ENCODE data around the gene CD177. TPM values are rescaled to one million over a fixed set of nuclear protein-coding genes. Genes with fewer than 3 reads are reported as not detected.
"Not testable (repeated sequence)": the region's sequence is repeated elsewhere in the genome, so short reads cannot be mapped to it uniquely, and the experiment has no call there.

Gene CD177
- total and polyA plus RNA-seq, 2 donors (not counting 3 experiments of a cell fraction or from before 2014, with no cell fraction given) = 0.18 TPM; not detected in 1

GRCh38 chr19:43380008-43380407, 26.5 kb downstream of the CD177 start:
- ChIA-PET CTCF (no interaction called here), POLR2A (no interaction called here)
- H3K4me2 ChIP-seq (ENCODE audit: insufficient read depth, low read length) = no peak overlapping the region
- no peaks in the 10 kb centered on the region for H3K36me3 ChIP-seq (ENCODE audit: control insufficient read depth in 2 of 2, extremely low read depth in 1 of 2, insufficient read depth in 2 of 2, low read length in 2 of 2)
- no peak for FAIRE-seq
- intact Hi-C loops (cut with micrococcal nuclease) = no loop called here
- no peaks in the 10 kb centered on the region for H4K20me1 ChIP-seq (replicated peaks; ENCODE audit: control insufficient read depth, extremely low read depth, insufficient read depth, low read length)
- DNase-seq (ENCODE audit: low read depth, low spot score) = no peak
- no peaks in the 10 kb centered on the region for H3K4me1 ChIP-seq (ENCODE audit: control insufficient read depth, extremely low read depth, insufficient read depth, low read length)
- dilution Hi-C loops (cut with MboI; ENCODE audit: extremely low pct_ligation_motif_present, low sequenced_read_pairs) = no loop called here
- no peak for TF ChIP-seq POLR2A (IDR thresholded peaks at IDR 0.05; ENCODE audit: low read depth, low read length)
- no peaks in the 10 kb centered on the region for H3K9me3 ChIP-seq (replicated peaks; ENCODE audit: control insufficient read depth, insufficient read depth, low read length)
- no peak overlapping the region for H3K4me3 ChIP-seq (replicated peaks in 1 of 3; ENCODE audit: insufficient read depth in 1 of 3, low read depth in 1 of 3, low read length in 3 of 3)
- H3K27ac ChIP-seq (ENCODE audit: insufficient read depth, low read depth, low read length) = no peak overlapping the region
- no TSS peak for BruUV-seq (replicated peaks)
- H3K9ac ChIP-seq (replicated peaks; ENCODE audit: extremely low read depth, insufficient read depth, low read length) = no peak overlapping the region
- H3K9me1 ChIP-seq (replicated peaks; ENCODE audit: control insufficient read depth, extremely low read depth, insufficient read depth, low read length) = no peaks in the 10 kb centered on the region
- no peak overlapping the region for H2AFZ ChIP-seq (ENCODE audit: low read depth, low read length)
- no peaks in the 10 kb centered on the region for H3K79me2 ChIP-seq (ENCODE audit: control insufficient read depth, insufficient read depth, low read length)
- no peaks in the 10 kb centered on the region for H3K27me3 ChIP-seq (ENCODE audit: control insufficient read depth in 2 of 2, insufficient read depth in 2 of 2, low read length in 2 of 2)

GRCh38 chr19:43380771-43381386, 27.4 kb downstream of the CD177 start:
- no peak for DNase-seq (ENCODE audit: low read depth, low spot score)
- POLR2A ChIA-PET = no interaction called here
- no peak for TF ChIP-seq JUN (IDR thresholded peaks at IDR 0.05; ENCODE audit: borderline replicate concordance, insufficient read depth, insufficient read length, low read depth)
- TF ChIP-seq POLR2A (IDR thresholded peaks at IDR 0.05; ENCODE audit: low read depth, low read length) = no peak
- TF ChIP-seq MYC (IDR thresholded peaks at IDR 0.05; ENCODE audit: low read depth, low read length) = no peak
- no peak for TF ChIP-seq POLR2AphosphoS5 (IDR thresholded peaks at IDR 0.05; ENCODE audit: insufficient read depth, low read depth, low read length)
- no peak for TF ChIP-seq MAX (IDR thresholded peaks at IDR 0.05; ENCODE audit: insufficient read depth, insufficient read length)
- FAIRE-seq = no peak
- no peak overlapping the region for H3K9ac ChIP-seq (replicated peaks; ENCODE audit: extremely low read depth, insufficient read depth, low read length)
- BruUV-seq (replicated peaks) = no TSS peak
- H2AFZ ChIP-seq (ENCODE audit: low read depth, low read length) = no peak overlapping the region
- intact Hi-C loops (cut with micrococcal nuclease) = no loop called here
- H3K79me2 ChIP-seq (ENCODE audit: control insufficient read depth, insufficient read depth, low read length) = no peaks in the 10 kb centered on the region
- no peak overlapping the region for H3K4me2 ChIP-seq (ENCODE audit: insufficient read depth, low read length)
- dilution Hi-C loops (cut with MboI; ENCODE audit: extremely low pct_ligation_motif_present, low sequenced_read_pairs) = no loop called here
- no peak overlapping the region for H3K4me3 ChIP-seq (replicated peaks in 1 of 3; ENCODE audit: insufficient read depth in 1 of 3, low read depth in 1 of 3, low read length in 3 of 3)
- CTCF ChIA-PET = no interaction called here
- no peaks in the 10 kb centered on the region for H3K36me3 ChIP-seq (ENCODE audit: control insufficient read depth in 2 of 2, extremely low read depth in 1 of 2, insufficient read depth in 2 of 2, low read length in 2 of 2)
- no peaks in the 10 kb centered on the region for H3K9me3 ChIP-seq (replicated peaks; ENCODE audit: control insufficient read depth, insufficient read depth, low read length)
- no peaks in the 10 kb centered on the region for H4K20me1 ChIP-seq (replicated peaks; ENCODE audit: control insufficient read depth, extremely low read depth, insufficient read depth, low read length)
- H3K9me1 ChIP-seq (replicated peaks; ENCODE audit: control insufficient read depth, extremely low read depth, insufficient read depth, low read length) = no peaks in the 10 kb centered on the region
- no peaks in the 10 kb centered on the region for H3K4me1 ChIP-seq (ENCODE audit: control insufficient read depth, extremely low read depth, insufficient read depth, low read length)
- no peaks in the 10 kb centered on the region for H3K27me3 ChIP-seq (ENCODE audit: control insufficient read depth in 2 of 2, insufficient read depth in 2 of 2, low read length in 2 of 2)
- H3K27ac ChIP-seq (ENCODE audit: insufficient read depth, low read depth, low read length) = no peak overlapping the region

- H2AFZ ChIP-seq (ENCODE audit: low read depth, low read length); H3K9me3 ChIP-seq (replicated peaks; ENCODE audit: control insufficient read depth, insufficient read depth, low read length); H3K4me3 ChIP-seq (replicated peaks in 1 of 3; ENCODE audit: insufficient read depth in 1 of 3, low read depth in 1 of 3, low read length in 3 of 3); CTCF ChIA-PET; POLR2A ChIA-PET; DNase-seq (ENCODE audit: low read depth, low spot score); dilution Hi-C loops (cut with MboI; ENCODE audit: extremely low pct_ligation_motif_present, low sequenced_read_pairs); H3K4me2 ChIP-seq (ENCODE audit: insufficient read depth, low read length); H3K36me3 ChIP-seq (ENCODE audit: control insufficient read depth in 2 of 2, extremely low read depth in 1 of 2, insufficient read depth in 2 of 2, low read length in 2 of 2); H3K9ac ChIP-seq (replicated peaks; ENCODE audit: extremely low read depth, insufficient read depth, low read length); H3K9me1 ChIP-seq (replicated peaks; ENCODE audit: control insufficient read depth, extremely low read depth, insufficient read depth, low read length); H3K27ac ChIP-seq (ENCODE audit: insufficient read depth, low read depth, low read length); intact Hi-C loops (cut with micrococcal nuclease); H3K79me2 ChIP-seq (ENCODE audit: control insufficient read depth, insufficient read depth, low read length); BruUV-seq (replicated peaks); H4K20me1 ChIP-seq (replicated peaks; ENCODE audit: control insufficient read depth, extremely low read depth, insufficient read depth, low read length); H3K27me3 ChIP-seq (ENCODE audit: control insufficient read depth in 2 of 2, insufficient read depth in 2 of 2, low read length in 2 of 2); FAIRE-seq; H3K4me1 ChIP-seq (ENCODE audit: control insufficient read depth, extremely low read depth, insufficient read depth, low read length): not testable (repeated sequence)
Observed at GRCh38 chr19:43382586-43383216, 29.2 kb downstream of the CD177 start.
